Measurements from ENCODE around the gene COX19. TPM values are rescaled to one million over a fixed set of nuclear protein-coding genes. Genes with fewer than 3 reads are reported as not detected.

COX19 gene
- total RNA-seq, 1 donor from 2014 or later, result 2.1 TPM

DNA sequence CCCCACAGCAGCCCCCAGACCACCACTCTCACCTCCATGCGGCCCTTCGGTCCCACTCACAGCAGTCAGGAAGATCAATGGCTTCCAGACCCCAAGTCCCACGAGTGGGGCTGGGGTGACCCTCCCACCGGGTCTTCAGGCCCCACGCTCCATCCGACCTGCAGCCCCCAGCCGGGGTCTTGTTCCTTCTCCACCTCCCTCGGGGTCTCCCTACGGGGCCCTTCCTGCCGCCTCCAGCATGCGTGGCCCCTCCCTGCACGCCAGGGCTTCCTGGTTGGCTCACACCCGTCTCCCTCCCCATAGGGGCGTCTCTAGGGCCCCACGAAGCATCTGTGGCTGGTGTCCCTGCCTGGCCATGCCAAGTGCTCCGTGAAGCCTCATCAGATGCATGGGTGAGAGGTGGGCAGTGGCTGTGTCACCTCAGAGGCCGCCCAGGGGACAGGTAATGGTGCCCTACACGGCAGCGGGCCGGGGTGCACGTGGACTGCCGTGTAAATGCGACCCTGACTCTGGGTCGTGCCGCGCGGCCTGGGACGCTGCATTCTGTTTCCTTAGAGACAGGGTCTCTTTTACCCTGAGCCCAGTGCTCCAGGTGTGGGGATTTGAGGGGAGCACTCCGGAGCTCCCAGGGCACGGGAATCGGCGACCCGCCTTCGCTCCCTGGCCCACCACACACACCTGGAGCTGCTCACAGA lies 40.7 kb downstream of the COX19 start:
- peak in 1 of 2 donors; percentile 53 for DNase-seq (ENCODE audit: low spot score in 2 of 2)
- intact Hi-C loops (cut with DNase I), result no loop called here
- no peaks in the 10 kb centered on the region for H3K4me1 ChIP-seq
- H3K27me3 ChIP-seq, result no peaks in the 10 kb centered on the region
- H3K27ac ChIP-seq, result no peak overlapping the region
- TF ChIP-seq, protein P1, sequence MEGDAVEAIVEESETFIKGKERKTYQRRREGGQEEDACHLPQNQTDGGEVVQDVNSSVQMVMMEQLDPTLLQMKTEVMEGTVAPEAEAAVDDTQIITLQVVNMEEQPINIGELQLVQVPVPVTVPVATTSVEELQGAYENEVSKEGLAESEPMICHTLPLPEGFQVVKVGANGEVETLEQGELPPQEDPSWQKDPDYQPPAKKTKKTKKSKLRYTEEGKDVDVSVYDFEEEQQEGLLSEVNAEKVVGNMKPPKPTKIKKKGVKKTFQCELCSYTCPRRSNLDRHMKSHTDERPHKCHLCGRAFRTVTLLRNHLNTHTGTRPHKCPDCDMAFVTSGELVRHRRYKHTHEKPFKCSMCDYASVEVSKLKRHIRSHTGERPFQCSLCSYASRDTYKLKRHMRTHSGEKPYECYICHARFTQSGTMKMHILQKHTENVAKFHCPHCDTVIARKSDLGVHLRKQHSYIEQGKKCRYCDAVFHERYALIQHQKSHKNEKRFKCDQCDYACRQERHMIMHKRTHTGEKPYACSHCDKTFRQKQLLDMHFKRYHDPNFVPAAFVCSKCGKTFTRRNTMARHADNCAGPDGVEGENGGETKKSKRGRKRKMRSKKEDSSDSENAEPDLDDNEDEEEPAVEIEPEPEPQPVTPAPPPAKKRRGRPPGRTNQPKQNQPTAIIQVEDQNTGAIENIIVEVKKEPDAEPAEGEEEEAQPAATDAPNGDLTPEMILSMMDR (IDR thresholded peaks at IDR 0.05), result no peak
- H3K4me3 ChIP-seq, result no peak overlapping the region
- H3K36me3 ChIP-seq, result no peaks in the 10 kb centered on the region
- H3K9me3 ChIP-seq, result no peaks in the 10 kb centered on the region

DNA sequence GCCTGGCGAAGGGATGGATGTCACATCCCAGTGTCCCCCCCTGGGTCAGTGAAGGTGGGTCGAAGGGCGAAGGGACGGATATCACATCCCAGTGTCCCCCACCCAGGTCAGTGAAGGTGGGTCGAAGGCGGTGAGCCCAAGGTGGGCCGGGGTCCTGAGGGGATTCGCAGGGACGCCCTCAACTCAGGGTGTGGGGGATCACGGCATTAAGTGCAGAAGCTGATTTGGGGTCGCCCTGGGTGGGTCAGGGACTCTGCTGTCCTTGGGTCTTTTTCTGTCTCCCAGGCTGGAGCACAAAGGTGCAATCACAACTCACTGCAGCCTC lies 42.7 kb downstream of the COX19 start:
- H3K4me1 ChIP-seq, result no peaks in the 10 kb centered on the region
- H3K36me3 ChIP-seq, result no peaks in the 10 kb centered on the region
- intact Hi-C loops (cut with DNase I), result no loop called here
- H3K27me3 ChIP-seq, result no peaks in the 10 kb centered on the region
- no peaks in the 10 kb centered on the region for H3K9me3 ChIP-seq
- DNase-seq (ENCODE audit: low spot score in 2 of 2), result peak in 1 of 2 donors; percentile 33
- H3K27ac ChIP-seq, result no peak overlapping the region
- H3K4me3 ChIP-seq, result no peak overlapping the region
- TF ChIP-seq, protein P1 (IDR thresholded peaks at IDR 0.05), result no peak

DNA sequence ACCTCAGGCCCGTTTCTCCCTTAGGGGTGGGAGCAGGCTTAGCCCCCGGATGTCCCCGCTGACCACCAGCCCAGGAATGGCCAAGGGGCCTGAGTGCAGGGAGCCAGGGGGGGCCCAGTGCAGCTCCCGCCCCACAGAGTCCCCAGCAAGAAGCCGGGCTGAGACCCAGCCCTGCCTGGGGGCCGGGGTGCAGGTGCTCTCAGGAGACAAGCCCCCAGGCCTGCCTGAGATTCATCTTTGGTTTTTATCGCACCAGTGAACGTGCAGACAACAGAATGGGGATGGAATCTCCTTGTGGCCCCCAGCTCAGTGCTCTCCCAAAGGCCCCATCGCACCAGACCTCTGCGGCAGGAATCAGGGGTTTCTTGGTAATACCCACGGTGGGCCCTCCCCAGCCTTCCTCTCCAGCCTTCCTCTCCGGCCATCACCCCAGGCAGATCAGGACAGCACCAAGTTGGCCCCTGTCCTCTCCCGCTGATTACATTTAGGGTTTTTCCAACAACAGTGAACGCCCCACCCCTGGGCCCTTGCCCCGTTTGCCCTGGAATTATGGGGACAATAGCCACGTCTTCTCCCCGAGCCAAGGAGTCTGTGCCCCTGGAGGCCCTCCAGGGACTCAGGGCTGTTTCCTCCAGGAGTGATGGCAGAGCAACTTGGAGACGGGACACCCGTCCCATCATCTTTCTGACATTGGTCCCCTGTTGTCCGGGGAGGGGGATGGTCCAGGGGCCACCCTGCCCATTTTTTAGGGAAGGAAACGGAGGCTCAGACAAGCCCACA lies 43.3 kb downstream of the COX19 start:
- Histone ChIP-seq H3K4me3 (no peak overlapping the region), H3K27ac (no peak overlapping the region), H3K27me3 (no peaks in the 10 kb centered on the region), H3K36me3 (no peaks in the 10 kb centered on the region), H3K4me1 (no peaks in the 10 kb centered on the region), H3K9me3 (no peaks in the 10 kb centered on the region)
- TF ChIP-seq, protein P1 (IDR thresholded peaks at IDR 0.05), result no peak
- DNase-seq (ENCODE audit: low spot score in 2 of 2), result peak in 1 of 2 donors; percentile 56
- intact Hi-C loops (cut with DNase I), result no loop called here

DNA sequence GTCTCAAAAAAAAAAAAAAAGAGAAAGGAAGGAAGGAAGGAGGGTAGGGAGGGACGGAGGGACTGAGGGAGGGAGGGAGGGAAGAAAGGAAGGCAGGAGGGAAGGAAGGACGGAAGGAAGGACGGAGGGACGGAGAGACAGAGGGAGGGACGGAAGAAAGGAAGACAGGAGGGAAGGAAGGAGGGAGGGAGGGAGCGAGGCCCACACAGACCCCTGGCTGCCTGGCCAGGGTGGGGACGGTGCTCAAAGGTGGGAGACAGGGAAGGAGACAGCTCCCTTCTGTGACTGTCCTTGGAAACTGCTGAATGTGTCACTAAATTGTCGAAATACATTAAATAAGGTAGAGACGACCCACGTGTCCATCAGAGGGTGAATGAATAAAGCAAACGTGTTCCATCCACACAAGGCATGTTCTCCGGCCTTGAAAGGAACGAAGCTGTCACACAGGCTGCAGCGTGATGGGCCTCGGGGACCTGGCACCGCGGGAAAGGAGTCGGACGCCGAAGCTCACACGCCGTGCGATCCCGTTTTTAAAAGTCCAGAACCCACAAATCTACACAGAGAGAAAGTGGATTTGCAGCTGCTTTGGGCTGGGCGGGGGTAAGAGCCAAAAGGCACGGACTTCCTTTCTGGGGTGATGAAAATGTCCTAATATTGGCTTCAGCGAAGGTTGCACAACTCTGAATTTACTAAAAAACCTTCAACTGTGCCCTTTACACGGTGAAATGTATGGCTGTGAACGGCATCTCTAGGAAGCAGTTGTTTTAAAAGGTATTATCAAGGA lies 44.2 kb downstream of the COX19 start:
- H3K4me1 ChIP-seq, result no peaks in the 10 kb centered on the region
- intact Hi-C loops (cut with DNase I), result no loop called here
- no peaks in the 10 kb centered on the region for H3K9me3 ChIP-seq
- TF ChIP-seq, protein P1 (IDR thresholded peaks at IDR 0.05), result no peak
- no peaks in the 10 kb centered on the region for H3K27me3 ChIP-seq
- H3K4me3 ChIP-seq, result no peak overlapping the region
- peak in 1 of 2 donors; percentile 40 for DNase-seq (ENCODE audit: low spot score in 2 of 2)
- no peak overlapping the region for H3K27ac ChIP-seq
- no peaks in the 10 kb centered on the region for H3K36me3 ChIP-seq

DNA sequence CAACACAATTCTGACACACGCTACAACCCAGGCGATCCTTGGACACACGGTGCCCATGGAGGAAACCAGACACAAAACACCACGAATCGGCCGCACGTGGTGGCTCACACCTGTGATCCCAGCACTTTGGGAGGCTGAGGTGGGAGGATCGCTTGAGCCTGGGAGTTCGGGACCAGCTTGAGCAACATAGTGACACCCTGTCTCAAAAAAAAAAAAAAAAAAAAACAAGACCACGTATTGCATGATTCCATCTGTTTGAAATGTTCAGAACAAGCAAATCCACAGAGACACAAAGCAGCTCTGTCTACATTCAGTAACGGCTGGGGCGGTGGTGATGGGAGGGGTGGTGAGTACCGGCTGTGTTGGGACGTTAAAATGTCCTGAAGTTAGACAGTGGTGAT lies 46.0 kb downstream of the COX19 start:
- DNase-seq (ENCODE audit: low spot score in 2 of 2), result peak in 1 of 2 donors; percentile 60
- intact Hi-C loops (cut with DNase I), result no loop called here
- H3K27me3 ChIP-seq, result no peaks in the 10 kb centered on the region
- no peak overlapping the region for H3K27ac ChIP-seq
- H3K9me3 ChIP-seq, result no peaks in the 10 kb centered on the region
- TF ChIP-seq, protein P1 (IDR thresholded peaks at IDR 0.05), result no peak
- H3K4me1 ChIP-seq, result peaks cover 3% of the 10 kb centered on the region in 2 donors
- no peak overlapping the region for H3K4me3 ChIP-seq
- H3K36me3 ChIP-seq, result no peaks in the 10 kb centered on the region
